AG20443 (cell line): Measurements from ENCODE around the gene NTSR1.
A peak's percentile ranks its signal among the peaks of the same experiment; 100 is the strongest.

Experiments used
- DNase-seq: peaks from one replicate; pipeline ENCODE4 v3.0.0; 2012; ENCODE audit warnings: low spot score, mixed read lengths

The NTSR1 gene

GRCh38 chr20:62694106-62694505, 14.5 kb upstream of the NTSR1 start:
- no peak for DNase-seq

- no peak for DNase-seq
Measured at GRCh38 chr20:62694868-62695267, 13.8 kb upstream of the NTSR1 start.

GRCh38 chr20:62695448-62696414, 12.9 kb upstream of the NTSR1 start:
- DNase-seq, result no peak

- no peak for DNase-seq
Measured at GRCh38 chr20:62696434-62696957, 12.1 kb upstream of the NTSR1 start.

GRCh38 chr20:62696989-62697388, 11.6 kb upstream of the NTSR1 start:
- no peak for DNase-seq

- DNase-seq, result no peak
Measured at GRCh38 chr20:62697468-62697912, 11.1 kb upstream of the NTSR1 start.

GRCh38 chr20:62698231-62698630, 10.4 kb upstream of the NTSR1 start:
- no peak for DNase-seq

- no peak for DNase-seq
Measured at GRCh38 chr20:62699296-62699695, 9.3 kb upstream of the NTSR1 start.

- no peak for DNase-seq
Measured at GRCh38 chr20:62699741-62700140, 8.9 kb upstream of the NTSR1 start.

GRCh38 chr20:62700261-62700930, 8.2 kb upstream of the NTSR1 start:
- DNase-seq, result no peak

GRCh38 chr20:62701161-62702012, 7.2 kb upstream of the NTSR1 start:
- no peak for DNase-seq

- DNase-seq, result no peak
Measured at GRCh38 chr20:62702013-62702300, 6.7 kb upstream of the NTSR1 start.

- peak; percentile 91 for DNase-seq
Measured at GRCh38 chr20:62702895-62703852, 5.5 kb upstream of the NTSR1 start.

- DNase-seq, result no peak
Measured at GRCh38 chr20:62703853-62704228, 4.8 kb upstream of the NTSR1 start.

GRCh38 chr20:62704341-62704948, 4.2 kb upstream of the NTSR1 start:
- peak; percentile 90 for DNase-seq

- no peak for DNase-seq
Measured at GRCh38 chr20:62705627-62706026, 3.0 kb upstream of the NTSR1 start.

- no peak for DNase-seq
Measured at GRCh38 chr20:62706344-62706743, 2.3 kb upstream of the NTSR1 start.

GRCh38 chr20:62706857-62707256, 1.8 kb upstream of the NTSR1 start:
- no peak for DNase-seq

- DNase-seq, result no peak
Measured at GRCh38 chr20:62707276-62707920, 1.2 kb upstream of the NTSR1 start.

- DNase-seq, result no peak
Measured at GRCh38 chr20:62707921-62708521, 615 bp upstream of the NTSR1 start.
